ENCODE data around the gene SYTL3. TPM values are rescaled to one million over a fixed set of nuclear protein-coding genes. Genes with fewer than 3 reads are reported as not detected.

Gene SYTL3
- total RNA-seq, 1 experiment from 2014 or later = 14.2 TPM

DNA sequence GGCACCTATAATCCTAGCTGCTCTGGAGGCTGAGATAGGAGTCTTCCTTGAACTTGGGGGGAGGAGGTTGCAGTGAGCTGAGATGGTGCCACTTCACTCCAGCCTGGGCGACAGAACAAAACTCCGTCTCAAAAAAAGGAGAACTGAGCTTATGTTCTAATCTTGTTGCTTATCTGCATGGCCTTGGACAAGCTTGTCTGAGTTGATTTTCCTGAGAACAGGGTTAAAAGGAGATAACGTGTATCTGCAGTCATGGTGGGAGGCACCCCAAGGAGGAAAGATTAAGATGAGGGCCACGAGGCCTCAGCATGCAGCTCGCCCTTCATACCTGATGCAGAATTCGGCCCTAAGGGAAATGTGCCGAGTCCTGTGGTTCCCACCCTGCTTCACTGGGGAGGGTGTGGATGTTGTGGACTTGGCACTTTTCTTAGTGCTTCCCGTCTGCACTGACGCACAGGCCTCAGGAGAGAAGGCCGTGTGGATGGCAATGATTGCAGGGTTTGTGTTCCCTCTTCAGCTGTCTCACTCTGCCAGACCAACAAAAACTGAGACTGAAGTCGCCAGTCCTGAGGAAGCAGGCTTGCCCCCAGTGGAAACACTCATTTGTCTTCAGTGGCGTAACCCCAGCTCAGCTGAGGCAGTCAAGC lies 113.1 kb downstream of the SYTL3 start:
- CTCF ChIA-PET = interaction anchor here (0.5 to 1.1 kb wide), 2 partner anchors 10 to 24 kb away, joined by 3 to 5 read pairs; no protein-coding TSS in a partner anchor
- peaks cover 94% of the 10 kb centered on the region for H3K36me3 Mint-ChIP-seq (ENCODE audit: insufficient read depth, unreplicated experiment)

DNA sequence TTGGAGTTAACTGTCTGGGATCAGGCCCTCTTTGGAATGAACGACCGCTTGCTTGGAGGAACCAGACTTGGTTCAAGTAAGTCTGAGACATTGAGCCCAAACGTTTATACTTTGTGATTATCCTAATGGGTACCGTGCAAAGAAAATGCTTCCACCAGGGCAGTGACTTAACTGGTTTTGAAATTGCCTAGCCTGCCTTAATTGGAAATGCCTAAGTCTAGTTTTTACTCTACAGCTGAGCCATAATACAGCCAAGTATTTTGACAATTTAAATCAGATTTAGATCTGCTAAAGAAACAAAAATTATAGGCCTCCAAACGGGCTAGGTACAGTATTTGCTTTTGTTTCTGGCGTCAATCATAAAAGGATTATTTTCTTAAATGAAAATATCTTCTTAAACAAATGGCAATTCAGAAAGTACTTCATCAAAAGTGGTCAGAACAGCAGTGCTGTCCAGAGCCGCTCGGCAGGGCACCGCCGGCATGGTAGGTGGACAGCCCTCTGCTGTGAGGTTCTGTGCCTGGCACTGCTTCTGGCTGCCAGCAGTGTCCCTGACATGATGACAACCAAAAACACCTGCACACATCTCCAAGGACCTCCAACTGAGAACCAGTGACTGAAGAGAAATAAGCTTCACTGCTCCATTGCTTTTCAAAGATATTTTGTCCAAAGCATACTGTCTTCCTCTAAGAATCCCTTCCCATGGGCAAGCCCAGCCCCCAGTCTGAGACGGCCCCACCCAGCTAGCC lies 113.8 kb downstream of the SYTL3 start:
- Mint-ChIP-seq H3K4me1 (ENCODE audit: low read depth, unreplicated experiment) (peaks cover 45% of the 10 kb centered on the region), H3K27ac (ENCODE audit: unreplicated experiment) (peak overlapping the region; percentile 84), H3K9me3 (ENCODE audit: low read depth, unreplicated experiment) (no peaks in the 10 kb centered on the region), H3K36me3 (ENCODE audit: insufficient read depth, unreplicated experiment) (peaks cover 97% of the 10 kb centered on the region), H3K4me3 (ENCODE audit: low read depth, unreplicated experiment) (peak overlapping the region; percentile 18), H3K27me3 (ENCODE audit: unreplicated experiment) (no peaks in the 10 kb centered on the region)
- TF ChIP-seq, protein P1, sequence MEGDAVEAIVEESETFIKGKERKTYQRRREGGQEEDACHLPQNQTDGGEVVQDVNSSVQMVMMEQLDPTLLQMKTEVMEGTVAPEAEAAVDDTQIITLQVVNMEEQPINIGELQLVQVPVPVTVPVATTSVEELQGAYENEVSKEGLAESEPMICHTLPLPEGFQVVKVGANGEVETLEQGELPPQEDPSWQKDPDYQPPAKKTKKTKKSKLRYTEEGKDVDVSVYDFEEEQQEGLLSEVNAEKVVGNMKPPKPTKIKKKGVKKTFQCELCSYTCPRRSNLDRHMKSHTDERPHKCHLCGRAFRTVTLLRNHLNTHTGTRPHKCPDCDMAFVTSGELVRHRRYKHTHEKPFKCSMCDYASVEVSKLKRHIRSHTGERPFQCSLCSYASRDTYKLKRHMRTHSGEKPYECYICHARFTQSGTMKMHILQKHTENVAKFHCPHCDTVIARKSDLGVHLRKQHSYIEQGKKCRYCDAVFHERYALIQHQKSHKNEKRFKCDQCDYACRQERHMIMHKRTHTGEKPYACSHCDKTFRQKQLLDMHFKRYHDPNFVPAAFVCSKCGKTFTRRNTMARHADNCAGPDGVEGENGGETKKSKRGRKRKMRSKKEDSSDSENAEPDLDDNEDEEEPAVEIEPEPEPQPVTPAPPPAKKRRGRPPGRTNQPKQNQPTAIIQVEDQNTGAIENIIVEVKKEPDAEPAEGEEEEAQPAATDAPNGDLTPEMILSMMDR (IDR thresholded peaks at IDR 0.05; ENCODE audit: unreplicated experiment) = no peak
- intact Hi-C loops (cut with micrococcal nuclease; ENCODE audit: unreplicated experiment) = loop anchor here (2.0 kb wide), 1 partner anchor 45 kb away; no protein-coding TSS in a partner anchor
- CTCF ChIA-PET = interaction anchor here (1.1 kb wide), 1 partner anchor 11 kb away, joined by 5 read pairs; no protein-coding TSS in a partner anchor
- DNase-seq = no peak
- no TSS peak for BruUV-seq (replicated peaks)

More for the DNA sequence above, 113.1 kb downstream of the SYTL3 start:
- Mint-ChIP-seq H3K27ac (ENCODE audit: unreplicated experiment) (peak overlapping the region; percentile 84), H3K4me1 (ENCODE audit: low read depth, unreplicated experiment) (peaks cover 39% of the 10 kb centered on the region), H3K9me3 (ENCODE audit: low read depth, unreplicated experiment) (no peaks in the 10 kb centered on the region), H3K4me3 (ENCODE audit: low read depth, unreplicated experiment) (no peak overlapping the region), H3K27me3 (ENCODE audit: unreplicated experiment) (no peaks in the 10 kb centered on the region)
- no peak for DNase-seq
- TF ChIP-seq, protein P1 (IDR thresholded peaks at IDR 0.05; ENCODE audit: unreplicated experiment) = no peak
- BruUV-seq (replicated peaks) = no TSS peak
- intact Hi-C loops (cut with micrococcal nuclease; ENCODE audit: unreplicated experiment) = loop anchor here (2.0 kb wide), 1 partner anchor 44 kb away; no protein-coding TSS in a partner anchor

DNA sequence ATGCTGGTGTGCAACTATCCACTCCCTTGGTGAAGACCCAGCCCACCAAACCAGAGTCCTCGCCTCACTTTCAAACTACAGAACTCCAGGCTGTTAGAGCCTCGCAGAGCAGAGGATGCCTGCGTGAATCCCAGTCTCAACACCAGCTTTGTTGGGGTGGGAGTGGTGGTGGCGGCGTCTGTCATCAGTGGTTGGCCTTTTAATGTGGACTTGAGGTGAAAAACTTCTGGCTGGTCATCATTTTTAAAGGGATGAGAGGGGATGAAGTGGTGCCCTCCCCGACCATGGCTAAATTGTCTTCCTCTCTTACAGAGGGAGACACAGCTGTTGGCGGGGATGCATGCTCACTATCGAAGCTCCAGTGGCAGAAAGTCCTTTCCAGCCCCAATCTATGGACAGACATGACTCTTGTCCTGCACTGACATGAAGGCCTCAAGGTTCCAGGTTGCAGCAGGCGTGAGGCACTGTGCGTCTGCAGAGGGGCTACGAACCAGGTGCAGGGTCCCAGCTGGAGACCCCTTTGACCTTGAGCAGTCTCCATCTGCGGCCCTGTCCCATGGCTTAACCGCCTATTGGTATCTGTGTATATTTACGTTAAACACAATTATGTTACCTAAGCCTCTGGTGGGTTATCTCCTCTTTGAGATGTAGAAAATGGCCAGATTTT lies 114.5 kb downstream of the SYTL3 start:
- intact Hi-C loops (cut with micrococcal nuclease; ENCODE audit: unreplicated experiment) = no loop called here
- CTCF ChIA-PET = no interaction called here
- H3K27me3 Mint-ChIP-seq (ENCODE audit: unreplicated experiment) = no peaks in the 10 kb centered on the region
- no peak for DNase-seq
- H3K36me3 Mint-ChIP-seq (ENCODE audit: insufficient read depth, unreplicated experiment) = peaks cover 99% of the 10 kb centered on the region
- TF ChIP-seq, protein P1 (IDR thresholded peaks at IDR 0.05; ENCODE audit: unreplicated experiment) = no peak
- H3K9me3 Mint-ChIP-seq (ENCODE audit: low read depth, unreplicated experiment) = no peaks in the 10 kb centered on the region
- H3K27ac Mint-ChIP-seq (ENCODE audit: unreplicated experiment) = peak overlapping the region; percentile 84
- peak overlapping the region; percentile 18 for H3K4me3 Mint-ChIP-seq (ENCODE audit: low read depth, unreplicated experiment)
- H3K4me1 Mint-ChIP-seq (ENCODE audit: low read depth, unreplicated experiment) = peaks cover 48% of the 10 kb centered on the region
- no TSS peak for BruUV-seq (replicated peaks)

DNA sequence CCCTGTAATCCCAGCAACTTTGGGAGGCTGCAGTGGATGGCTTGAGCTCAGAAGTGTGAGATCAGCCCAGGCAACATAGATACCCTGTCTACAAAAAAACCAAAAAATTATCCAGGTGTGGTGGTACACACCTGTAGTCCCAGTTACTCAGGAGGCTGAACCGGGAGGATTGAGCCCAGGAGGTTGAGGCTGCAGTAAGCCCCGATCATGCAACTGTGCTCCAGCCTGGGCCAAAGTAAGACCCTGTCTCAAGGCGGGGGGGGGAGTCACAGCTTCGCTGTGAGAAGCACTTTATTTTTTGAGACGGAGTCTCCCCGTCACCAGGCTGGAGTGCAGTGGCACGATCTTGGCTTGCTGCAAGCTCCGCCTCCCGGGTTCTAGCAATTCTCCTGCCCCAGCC lies 115.1 kb downstream of the SYTL3 start:
- H3K4me3 Mint-ChIP-seq (ENCODE audit: low read depth, unreplicated experiment) = no peak overlapping the region
- peaks cover 54% of the 10 kb centered on the region for H3K4me1 Mint-ChIP-seq (ENCODE audit: low read depth, unreplicated experiment)
- no peaks in the 10 kb centered on the region for H3K9me3 Mint-ChIP-seq (ENCODE audit: low read depth, unreplicated experiment)
- CTCF ChIA-PET = no interaction called here
- BruUV-seq (replicated peaks) = no TSS peak
- intact Hi-C loops (cut with micrococcal nuclease; ENCODE audit: unreplicated experiment) = no loop called here
- H3K36me3 Mint-ChIP-seq (ENCODE audit: insufficient read depth, unreplicated experiment) = peaks cover 100% of the 10 kb centered on the region
- TF ChIP-seq, protein P1 (IDR thresholded peaks at IDR 0.05; ENCODE audit: unreplicated experiment) = no peak
- no peak for DNase-seq
- no peaks in the 10 kb centered on the region for H3K27me3 Mint-ChIP-seq (ENCODE audit: unreplicated experiment)
- H3K27ac Mint-ChIP-seq (ENCODE audit: unreplicated experiment) = peak overlapping the region; percentile 84

Data from Calu3 (cell line).